Fibroblast of pulmonary artery (primary cell): ENCODE data around the gene SH2D6.
"Not testable (repeated sequence)": the region's sequence is repeated elsewhere in the genome, so short reads cannot be mapped to it uniquely, and the experiment has no call there.

Experiments
- DNase-seq: peaks from one replicate; pipeline ENCODE4 v3.0.0-alpha.2; 2010; ENCODE audit warnings: low read depth
- H3K4me3 ChIP-seq: replicated peaks from 2 replicates; pipeline ENCODE4 v1.5.1; 2011; ENCODE audit warnings: low read depth, mild to moderate bottlenecking, control low read depth, low read length, moderate library complexity
- CTCF ChIP-seq: IDR thresholded peaks from 2 replicates; pipeline ENCODE4 v1.5.1; 2011; ENCODE audit warnings: mild to moderate bottlenecking, control low read depth, low read length, inconsistent platforms; ENCODE audit errors: missing control alignments

SH2D6 gene

GRCh38 chr2:85401844-85402243, 16.7 kb upstream of the SH2D6 start:
- DNase-seq, result no peak
- TF ChIP-seq CTCF, result no peak
- H3K4me3 ChIP-seq, result no peak overlapping the region

GRCh38 chr2:85405201-85406059, 13.1 kb upstream of the SH2D6 start:
- no peak for TF ChIP-seq CTCF
- no peak for DNase-seq
- no peak overlapping the region for H3K4me3 ChIP-seq

- no peak for TF ChIP-seq CTCF
- DNase-seq, result no peak
- no peak within 1 kb of the TSS for H3K4me3 ChIP-seq
Measured at GRCh38 chr2:85409845-85410583, 8.5 kb upstream of the SH2D6 start, which contains the start of gene CAPG. Gene CAPG, minus strand, starts transcription at chr2:85410366. Its CDS starts 8,221 bp downstream, at chr2:85402145.

- H3K4me3 ChIP-seq, result no peak overlapping the region
- no peak for TF ChIP-seq CTCF
- DNase-seq, result no peak
Measured at GRCh38 chr2:85410584-85411404, 7.7 kb upstream of the SH2D6 start.

GRCh38 chr2:85411405-85411748, 7.1 kb upstream of the SH2D6 start:
- no peak overlapping the region for H3K4me3 ChIP-seq
- TF ChIP-seq CTCF, result no peak
- no peak for DNase-seq

GRCh38 chr2:85413592-85414420, 4.7 kb upstream of the SH2D6 start:
- DNase-seq, result peak; percentile 53
- peak overlapping the region; percentile 60 for H3K4me3 ChIP-seq
- no peak for TF ChIP-seq CTCF

- DNase-seq, H3K4me3 ChIP-seq: not testable (repeated sequence)
Measured at GRCh38 chr2:85414421-85414759, 4.1 kb upstream of the SH2D6 start.
